NCI-H2196 (cell line): ENCODE measurements around the gene PARVB.
"Not testable (repeated sequence)": the region's sequence is repeated elsewhere in the genome, so short reads cannot be mapped to it uniquely, and the experiment has no call there.

Experiments
- DNase-seq: peaks from one replicate; lab custom pipeline; 2025; ENCODE audit not compliant: unreplicated experiment; lab: John Stamatoyannopoulos, UW

Gene PARVB

GRCh38 chr22:44050766-44051355, 26.8 kb downstream of the PARVB start:
- DNase-seq: no peak

DNA sequence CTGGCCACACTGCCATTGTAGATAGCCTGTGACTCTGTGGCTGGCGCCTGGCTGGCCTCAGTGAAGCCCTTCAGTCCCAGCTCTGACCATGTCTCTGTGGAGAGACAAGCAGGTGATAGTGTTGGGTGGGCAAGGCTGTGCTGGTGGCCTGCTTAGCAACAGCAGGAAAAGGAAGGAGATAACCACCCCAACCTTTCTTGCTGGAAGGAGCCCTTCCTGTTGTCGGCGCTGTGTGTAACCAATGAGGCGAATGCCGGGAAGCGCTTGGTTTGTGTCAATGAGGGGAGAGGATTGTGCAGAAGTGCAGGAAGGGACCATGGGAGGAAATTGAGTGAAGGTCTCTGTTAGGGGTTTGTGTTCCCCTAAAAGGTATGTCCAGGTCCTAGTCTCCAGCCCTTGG, 27.3 kb downstream of the PARVB start:
- DNase-seq: no peak

- DNase-seq: no peak
Measured at GRCh38 chr22:44051961-44052360, 27.9 kb downstream of the PARVB start.

DNA sequence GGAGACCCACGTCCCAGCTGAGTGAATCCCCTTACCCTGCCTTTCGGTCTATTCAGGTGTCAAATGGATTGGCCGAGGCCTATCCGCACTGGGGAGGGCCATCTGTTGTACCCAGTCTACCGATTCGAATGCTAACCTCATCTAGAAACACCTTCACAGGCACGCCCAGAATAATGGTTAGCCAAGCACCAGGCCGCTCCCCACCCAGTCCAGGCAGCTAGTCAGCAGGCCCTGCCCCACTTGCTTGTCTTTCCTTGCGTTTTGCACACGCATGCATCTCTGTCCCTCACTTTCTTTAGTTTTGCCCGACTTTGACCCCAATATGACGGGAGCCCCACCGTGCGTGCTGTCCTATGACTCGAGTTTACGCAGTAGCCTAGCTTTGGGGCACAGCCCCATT, 31.7 kb downstream of the PARVB start:
- DNase-seq: no peak

- DNase-seq: not testable (repeated sequence)
Measured at GRCh38 chr22:44056649-44057048, 32.5 kb downstream of the PARVB start.

DNA sequence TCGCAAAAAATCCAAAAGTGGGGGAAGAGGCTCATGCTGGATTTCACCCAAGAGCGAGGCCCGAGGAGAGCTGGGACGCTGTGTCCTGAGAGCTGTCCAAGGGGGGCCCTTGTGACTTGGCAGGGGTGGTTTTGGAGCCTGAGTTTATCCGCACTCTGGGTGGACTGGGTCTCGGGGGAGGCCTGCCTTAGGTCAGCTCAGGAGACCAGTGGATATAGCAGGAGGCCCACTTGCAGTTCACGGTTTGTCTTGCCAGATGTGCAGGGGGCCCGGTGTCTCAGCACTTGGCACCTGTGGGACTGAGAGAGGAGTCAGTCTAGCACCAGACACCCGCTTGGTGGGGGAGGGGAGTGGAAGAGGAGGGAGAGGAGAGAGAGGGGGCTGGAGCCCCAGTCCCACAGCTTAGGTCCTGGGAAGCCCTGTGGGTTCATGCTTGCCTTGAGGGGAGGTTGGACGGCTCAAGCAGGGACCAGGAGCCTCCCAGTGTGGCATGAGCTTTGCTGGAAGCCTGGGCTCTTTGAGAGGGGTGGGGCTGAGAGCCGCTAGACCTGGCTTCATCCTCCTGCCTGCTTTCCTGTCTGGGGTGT, 33.4 kb downstream of the PARVB start:
- DNase-seq: no peak

GRCh38 chr22:44063462-44064371, 39.6 kb downstream of the PARVB start:
- no peak for DNase-seq

DNA sequence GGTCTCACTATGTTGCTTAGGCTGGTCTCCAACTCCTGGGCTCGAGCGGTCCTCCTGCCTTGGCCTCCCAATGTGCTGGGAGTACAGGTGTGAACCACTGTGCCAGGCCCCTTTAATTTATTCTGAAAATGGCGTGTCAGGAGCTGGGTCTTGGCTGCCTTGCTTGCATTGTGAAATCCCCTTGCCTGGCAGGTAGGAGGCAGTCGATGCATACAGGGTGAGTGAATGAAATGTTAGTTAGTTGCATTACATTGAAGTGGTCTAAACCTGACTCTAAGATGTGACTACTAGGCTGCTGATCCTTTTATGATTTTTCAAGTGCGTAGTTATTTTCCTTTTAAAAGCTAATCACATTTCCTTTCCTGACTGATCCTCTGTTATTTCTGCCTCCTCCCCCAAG, 42.9 kb downstream of the PARVB start:
- DNase-seq: no peak

DNA sequence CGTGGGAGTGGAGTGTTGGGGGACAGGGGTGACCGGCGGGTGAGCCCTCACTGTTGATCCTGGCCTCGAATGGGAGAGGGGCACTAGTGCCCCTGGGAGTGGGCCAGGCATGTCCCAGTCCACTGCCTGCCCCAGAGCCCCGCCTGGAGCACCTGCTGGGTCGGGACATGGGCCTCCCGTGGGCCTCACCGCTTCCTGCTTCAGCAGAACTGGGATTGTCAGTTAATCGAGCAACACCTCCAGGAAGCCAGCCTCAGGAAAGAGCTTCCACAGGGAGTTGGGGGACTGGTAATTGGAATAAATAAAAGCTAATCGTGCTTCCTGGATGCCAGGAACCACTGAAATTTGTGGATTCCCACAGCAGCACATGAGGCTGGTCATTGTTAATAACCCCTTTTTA, 43.8 kb downstream of the PARVB start:
- DNase-seq: no peak

DNA sequence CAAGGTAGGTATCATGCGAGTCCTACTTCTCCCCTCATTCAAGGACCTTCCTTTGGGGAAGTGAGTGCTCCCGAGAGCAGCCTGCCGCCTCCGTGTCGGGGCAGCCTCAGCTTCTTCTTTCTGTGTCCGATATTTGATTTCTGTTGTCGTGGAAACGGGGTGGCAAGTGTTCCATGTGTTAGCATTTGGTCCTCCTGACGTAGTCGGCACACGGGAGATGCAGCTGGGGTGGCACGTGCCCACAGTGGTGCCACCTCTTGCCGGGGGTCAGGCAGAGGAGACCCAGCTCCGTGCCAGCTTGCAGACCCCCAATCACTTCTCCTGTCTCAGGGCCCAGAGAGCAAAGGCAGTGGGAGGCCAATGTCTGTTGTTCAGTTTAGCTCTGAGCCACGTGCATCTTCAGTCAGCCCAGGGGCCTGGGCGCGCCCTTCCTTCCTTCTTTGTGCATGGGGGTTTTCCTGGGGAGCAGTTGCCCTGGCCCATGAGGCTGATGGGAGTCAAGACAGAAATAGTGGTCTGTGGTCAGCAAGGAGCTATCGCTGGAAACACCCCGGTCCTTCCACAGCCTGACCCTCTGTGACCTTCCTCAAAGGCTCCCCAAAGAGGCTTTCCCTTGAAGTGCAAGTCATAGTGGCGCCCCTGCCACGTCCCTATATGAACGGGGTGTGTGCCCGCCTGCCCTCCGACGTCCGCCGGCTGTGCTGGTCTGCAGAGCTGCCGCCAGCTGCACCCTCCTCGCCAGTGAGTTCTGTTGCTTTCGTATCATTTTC, 44.5 kb downstream of the PARVB start:
- DNase-seq: no peak

DNA sequence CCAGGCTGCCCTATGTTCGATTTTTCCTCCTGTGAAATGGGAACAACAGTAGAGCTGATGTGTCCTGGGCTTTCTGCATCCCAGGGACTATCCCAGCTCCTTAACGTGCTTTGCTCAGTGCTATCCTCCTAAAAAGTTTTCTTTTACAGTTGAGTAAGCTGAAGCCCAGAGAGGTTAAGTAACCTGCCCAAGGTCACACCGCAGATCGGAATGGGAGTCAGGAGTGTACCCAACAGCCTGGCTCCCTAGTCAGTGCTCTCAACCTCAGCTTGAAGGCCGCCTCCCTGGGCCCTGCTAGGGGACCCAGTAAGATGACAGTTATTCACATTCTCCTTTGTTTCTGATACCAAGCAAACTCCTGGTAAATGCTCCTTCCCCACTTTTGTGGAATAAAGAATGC, 45.9 kb downstream of the PARVB start:
- no peak for DNase-seq

DNA sequence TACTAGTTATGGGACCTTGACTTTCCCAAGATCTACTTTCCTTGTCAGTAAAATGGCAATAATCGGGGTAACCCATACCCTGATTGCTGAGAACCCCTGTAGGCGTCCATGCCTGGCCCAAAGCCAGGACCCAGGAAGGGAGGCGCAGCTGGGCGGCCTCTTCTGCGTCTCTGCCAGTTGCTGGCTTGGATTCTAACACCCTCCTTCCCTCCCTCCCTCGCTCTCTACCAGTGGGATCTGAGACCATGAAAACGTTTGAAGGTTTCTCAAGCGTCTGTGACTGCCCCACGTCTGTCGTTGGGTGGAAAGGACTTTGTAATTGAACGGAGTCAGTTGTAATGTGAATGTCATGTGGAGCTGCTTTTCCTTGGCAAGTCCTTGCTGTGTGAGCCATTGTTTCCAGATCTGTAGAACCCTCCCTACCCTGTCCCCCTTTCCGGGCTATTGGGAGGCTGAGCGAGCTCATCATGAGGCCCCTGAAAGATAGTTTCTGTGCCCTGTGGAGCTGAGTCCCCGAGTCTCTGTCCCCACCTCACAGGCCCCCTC, 47.8 kb downstream of the PARVB start:
- DNase-seq: no peak

DNA sequence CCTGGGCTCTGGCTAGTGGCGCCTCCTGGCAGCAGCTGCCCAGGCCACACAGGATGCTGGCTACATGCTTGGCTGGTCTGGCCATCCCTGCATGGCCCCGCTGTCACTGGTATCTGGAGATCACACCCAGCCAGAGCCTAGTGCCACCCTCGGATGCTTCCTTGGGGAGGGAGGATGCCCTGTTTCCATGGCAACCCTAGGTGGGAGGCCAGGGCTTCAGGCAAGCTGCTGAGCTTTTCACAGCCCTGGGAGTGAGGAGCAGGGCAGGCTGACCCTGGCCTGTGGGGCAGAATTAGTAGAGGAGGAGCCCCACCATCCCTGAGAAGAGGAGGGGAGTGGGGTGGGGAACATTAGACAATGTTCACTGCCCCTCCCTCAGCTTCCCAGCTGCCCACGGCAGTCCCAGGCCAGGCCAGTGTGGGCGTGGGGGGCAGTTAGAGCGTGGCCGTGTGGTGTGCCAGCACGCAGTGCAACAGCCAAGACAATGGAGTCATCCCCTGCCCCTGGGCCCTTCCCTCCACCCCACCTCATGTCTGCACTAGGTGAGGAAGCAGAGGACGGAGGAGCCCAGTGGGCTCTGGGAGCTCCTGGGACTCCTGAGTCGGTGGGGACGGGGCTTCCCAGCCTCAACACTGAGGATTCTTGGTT, 50.4 kb downstream of the PARVB start:
- no peak for DNase-seq

- no peak for DNase-seq
Measured at GRCh38 chr22:44075022-44075421, 50.9 kb downstream of the PARVB start.

GRCh38 chr22:44075670-44076069, 51.6 kb downstream of the PARVB start:
- DNase-seq: no peak

- DNase-seq: no peak
Measured at GRCh38 chr22:44076825-44077224, 52.7 kb downstream of the PARVB start.

- peak; percentile 77 for DNase-seq
Measured at GRCh38 chr22:44080936-44081861, 57.1 kb downstream of the PARVB start.

GRCh38 chr22:44082801-44083200, 58.7 kb downstream of the PARVB start:
- no peak for DNase-seq

DNA sequence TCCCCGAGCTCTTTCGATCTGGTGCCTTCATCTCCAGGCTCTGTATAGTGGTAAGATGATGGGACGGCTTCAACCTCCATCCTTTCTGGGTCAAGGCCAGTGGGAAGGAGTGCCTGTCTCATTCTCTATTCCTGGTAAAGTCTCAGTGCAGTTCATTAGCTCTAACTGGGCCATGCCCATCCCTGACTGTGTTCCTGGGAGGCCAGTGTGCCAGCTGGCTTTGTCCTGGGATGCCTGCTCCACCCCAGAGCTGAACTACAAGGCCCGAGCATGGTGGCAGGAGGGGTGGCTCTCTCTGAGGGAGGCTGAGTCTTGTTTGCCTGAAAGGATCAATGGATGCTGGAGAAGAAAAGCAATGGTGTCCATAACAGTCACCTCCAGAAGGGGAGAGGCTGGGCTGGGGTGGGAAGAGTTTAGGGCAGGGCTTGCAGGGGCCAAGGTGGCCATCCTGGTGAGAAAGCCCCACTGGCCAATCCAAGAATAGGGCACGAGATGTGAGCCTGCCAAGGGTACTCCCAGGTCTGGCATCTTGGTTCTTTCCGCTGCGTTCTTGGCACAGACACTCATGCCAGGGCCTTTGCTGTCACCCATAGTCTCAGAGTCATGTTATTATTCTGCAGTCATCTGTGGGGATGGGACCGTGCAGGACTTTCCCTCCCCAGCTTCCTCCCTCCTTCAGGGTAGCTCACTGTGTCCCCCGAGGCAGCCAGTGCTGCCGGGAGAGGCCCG, 60.1 kb downstream of the PARVB start:
- DNase-seq: no peak
